Esophagus squamous epithelium (tissue), 4 donors: ENCODE results near the gene RHOC.

Experiments
- CTCF ChIP-seq, 6 experiments: fragments of 450-650 bp in 4 of 6; fragments of 200-600 bp in 2 of 6; sonication (generic) in 2 of 6; IDR thresholded peaks; one replicate each; pipeline ENCODE4 v1.5.1; 2016 to 2019; ENCODE audit warnings: antibody characterized with exemption in 6 of 6, mild to moderate bottlenecking in 4 of 6, moderate library complexity in 4 of 6
- POLR2A ChIP-seq, 4 donors: fragments of 450-650 bp; IDR thresholded peaks; one replicate each; pipeline ENCODE4 v1.6.1; 2017; ENCODE audit warnings: antibody characterized with exemption in 4 of 4, mild to moderate bottlenecking in 4 of 4, moderate library complexity in 3 of 4

GRCh38 chr1:112674440-112674985, 32.4 kb downstream of the RHOC start, which contains the start of gene MOV10:
- TF ChIP-seq CTCF (IDR thresholded peaks at IDR 0.05) (peak in 1 of 6 experiments; percentile 1), POLR2A (IDR thresholded peaks at IDR 0.05) (no peak)
